ENCODE results near the gene MAST3.

The MAST3 gene

GRCh38 chr19:18197306-18197705 lies 99.7 kb downstream of the MAST3 start:
- TF ChIP-seq ZFX (IDR thresholded peaks at IDR 0.05): no peak
- TF ChIP-seq, protein P1, sequence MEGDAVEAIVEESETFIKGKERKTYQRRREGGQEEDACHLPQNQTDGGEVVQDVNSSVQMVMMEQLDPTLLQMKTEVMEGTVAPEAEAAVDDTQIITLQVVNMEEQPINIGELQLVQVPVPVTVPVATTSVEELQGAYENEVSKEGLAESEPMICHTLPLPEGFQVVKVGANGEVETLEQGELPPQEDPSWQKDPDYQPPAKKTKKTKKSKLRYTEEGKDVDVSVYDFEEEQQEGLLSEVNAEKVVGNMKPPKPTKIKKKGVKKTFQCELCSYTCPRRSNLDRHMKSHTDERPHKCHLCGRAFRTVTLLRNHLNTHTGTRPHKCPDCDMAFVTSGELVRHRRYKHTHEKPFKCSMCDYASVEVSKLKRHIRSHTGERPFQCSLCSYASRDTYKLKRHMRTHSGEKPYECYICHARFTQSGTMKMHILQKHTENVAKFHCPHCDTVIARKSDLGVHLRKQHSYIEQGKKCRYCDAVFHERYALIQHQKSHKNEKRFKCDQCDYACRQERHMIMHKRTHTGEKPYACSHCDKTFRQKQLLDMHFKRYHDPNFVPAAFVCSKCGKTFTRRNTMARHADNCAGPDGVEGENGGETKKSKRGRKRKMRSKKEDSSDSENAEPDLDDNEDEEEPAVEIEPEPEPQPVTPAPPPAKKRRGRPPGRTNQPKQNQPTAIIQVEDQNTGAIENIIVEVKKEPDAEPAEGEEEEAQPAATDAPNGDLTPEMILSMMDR (conservative IDR thresholded peaks at IDR 0.05): no peak
- H3K27ac ChIP-seq: no peak overlapping the region

DNA sequence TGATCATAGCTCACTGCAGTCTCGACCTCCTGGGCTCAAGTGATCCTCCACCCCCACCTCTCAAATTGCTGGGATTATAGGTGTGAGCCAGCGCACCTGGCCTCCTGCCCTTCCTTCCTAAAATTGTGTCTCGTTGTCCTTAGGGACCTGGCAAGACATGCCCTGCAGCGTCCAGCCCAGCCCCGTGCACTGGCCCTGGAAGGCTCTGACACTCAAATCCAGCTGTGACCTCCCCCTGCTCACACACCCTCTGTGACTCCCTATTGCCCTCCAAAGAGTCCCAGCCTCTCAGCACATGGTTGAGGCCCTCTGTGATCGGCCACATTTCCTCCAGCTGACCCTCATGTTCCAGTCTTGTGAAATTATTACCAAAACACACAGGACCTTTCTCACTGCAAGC lies 100.4 kb downstream of the MAST3 start:
- TF ChIP-seq, protein P1 (conservative IDR thresholded peaks at IDR 0.05): no peak
- no peak for TF ChIP-seq ZFX (IDR thresholded peaks at IDR 0.05)
- no peak overlapping the region for H3K27ac ChIP-seq

DNA sequence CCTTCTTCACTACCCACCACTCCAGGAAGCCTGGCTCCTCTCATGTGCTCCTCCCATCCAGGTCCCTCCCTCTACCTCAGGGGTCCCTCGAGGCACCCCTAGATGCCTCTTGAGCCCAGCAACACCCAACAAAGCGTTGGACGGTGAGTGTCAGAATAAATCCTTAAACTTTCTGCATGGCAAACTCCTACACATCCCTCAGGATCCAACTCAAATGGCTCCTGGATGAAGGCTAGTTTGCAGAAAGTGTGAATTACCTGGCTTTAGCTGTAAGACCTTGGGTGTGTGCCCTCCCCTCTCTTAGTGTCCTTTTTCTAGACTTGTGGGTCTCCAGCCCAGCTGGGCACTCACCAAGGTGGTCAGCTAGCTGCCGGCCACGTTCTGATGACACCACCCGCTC lies 100.8 kb downstream of the MAST3 start:
- H3K27ac ChIP-seq: no peak overlapping the region
- no peak for TF ChIP-seq ZFX (IDR thresholded peaks at IDR 0.05)
- TF ChIP-seq, protein P1 (conservative IDR thresholded peaks at IDR 0.05): no peak
